ENCODE data around the gene ZNF165.
"Not testable (repeated sequence)": the region's sequence is repeated elsewhere in the genome, so short reads cannot be mapped to it uniquely, and the experiment has no call there.

The ZNF165 gene

DNA sequence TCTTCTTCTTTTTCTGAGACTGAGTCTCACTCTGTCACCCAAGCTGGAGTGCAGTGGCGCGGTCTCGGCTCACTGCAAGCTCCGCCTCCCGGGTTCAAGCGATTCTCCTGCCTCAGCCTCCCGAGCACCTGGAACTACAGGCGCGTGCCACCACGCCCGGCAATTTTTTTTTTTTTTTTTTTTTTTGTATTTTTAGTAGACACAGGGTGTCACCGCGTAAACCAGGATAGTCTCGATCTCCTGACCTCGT is at the start of gene ZNF165:
Gene ZNF165 (plus strand): TSS at position 188 of the 250 bp plus-strand sequence. CDS start 4,913 bp downstream, outside the sequence.
- DNase-seq = not testable (repeated sequence)

DNA sequence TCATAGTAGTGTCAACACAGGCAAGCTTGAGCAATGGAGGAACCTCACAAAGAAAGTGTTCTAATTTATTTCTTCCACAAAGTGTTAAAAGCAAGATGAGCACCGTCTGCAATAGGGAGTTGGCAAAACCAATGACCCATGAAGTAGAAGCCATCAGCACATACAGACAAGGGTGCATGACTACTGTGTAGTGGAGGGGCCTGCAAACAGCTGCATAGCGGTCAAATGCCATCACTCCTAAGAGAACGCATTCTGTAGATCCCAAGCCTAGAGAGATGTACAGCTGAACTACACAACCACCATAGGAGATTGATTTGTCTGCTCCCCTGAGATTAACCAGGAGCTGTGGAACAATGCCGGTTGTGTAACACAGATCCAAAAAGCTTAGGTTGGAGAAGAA is 26.8 kb upstream of the ZNF165 start:
- DNase-seq = no peak

DNA sequence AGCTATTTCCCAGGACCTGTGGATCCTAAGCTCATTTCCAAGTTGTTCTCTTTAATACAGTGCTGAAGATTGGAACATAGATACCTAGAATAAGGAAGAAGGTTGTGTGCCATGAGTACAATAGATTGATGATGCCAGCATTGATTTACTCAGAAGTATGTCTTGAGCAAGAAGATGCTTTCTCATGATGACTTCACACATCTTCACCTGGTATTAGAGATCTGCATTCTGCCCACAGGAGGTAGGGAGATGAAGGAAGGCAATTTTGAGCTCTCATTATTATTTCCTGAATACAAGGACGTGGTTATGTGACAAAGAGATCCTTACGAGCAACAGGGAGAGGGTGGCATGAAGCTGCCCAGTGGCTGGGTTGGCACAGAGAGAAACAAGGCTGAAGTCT is 20.0 kb upstream of the ZNF165 start:
- DNase-seq = no peak

DNA sequence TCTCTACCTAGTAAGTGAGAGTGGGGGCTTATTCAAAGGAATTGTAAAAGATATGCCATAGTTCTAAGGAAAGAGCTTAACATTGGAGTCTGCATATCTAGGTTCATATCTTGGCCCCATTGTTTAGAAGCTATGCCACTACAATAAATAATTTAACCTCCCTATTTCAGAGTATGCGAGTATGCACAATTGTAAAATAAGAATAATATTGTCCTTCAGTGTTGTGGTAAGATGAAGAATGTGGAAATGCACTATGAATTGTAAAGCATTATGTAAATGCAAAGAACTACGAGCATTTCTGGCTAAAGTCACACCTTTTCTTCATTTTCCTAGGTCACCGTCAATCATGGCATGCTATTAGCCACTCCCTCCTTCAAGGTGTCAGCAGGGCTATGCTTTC is 16.1 kb upstream of the ZNF165 start:
- no peak for DNase-seq

- no peak for DNase-seq
Measured at GRCh38 chr6:28068067-28068466, 12.3 kb upstream of the ZNF165 start.

- DNase-seq = not testable (repeated sequence)
Measured at GRCh38 chr6:28070968-28071367, 9.4 kb upstream of the ZNF165 start.

DNA sequence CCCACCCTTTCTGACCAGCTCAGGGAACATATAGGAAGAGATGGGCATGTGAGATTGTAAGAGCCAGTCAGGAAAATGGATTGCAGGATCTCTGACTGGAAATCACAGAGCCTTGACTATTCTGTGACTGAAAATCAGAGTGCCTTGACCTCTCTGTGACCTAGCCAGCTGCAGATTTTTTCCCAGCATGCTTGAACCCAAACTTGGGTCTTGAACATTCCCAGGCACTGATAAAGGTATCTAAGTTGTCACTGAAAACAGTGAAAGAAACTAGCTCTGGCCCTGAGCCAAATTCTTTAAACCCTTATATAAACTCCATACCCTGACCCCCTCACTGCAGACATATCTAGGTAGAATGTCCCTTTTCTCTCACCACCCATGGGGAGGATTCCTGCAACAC is 2.3 kb upstream of the ZNF165 start:
- no peak for DNase-seq

GRCh38 chr6:28078836-28079235 is 1.5 kb upstream of the ZNF165 start:
- no peak for DNase-seq

DNA sequence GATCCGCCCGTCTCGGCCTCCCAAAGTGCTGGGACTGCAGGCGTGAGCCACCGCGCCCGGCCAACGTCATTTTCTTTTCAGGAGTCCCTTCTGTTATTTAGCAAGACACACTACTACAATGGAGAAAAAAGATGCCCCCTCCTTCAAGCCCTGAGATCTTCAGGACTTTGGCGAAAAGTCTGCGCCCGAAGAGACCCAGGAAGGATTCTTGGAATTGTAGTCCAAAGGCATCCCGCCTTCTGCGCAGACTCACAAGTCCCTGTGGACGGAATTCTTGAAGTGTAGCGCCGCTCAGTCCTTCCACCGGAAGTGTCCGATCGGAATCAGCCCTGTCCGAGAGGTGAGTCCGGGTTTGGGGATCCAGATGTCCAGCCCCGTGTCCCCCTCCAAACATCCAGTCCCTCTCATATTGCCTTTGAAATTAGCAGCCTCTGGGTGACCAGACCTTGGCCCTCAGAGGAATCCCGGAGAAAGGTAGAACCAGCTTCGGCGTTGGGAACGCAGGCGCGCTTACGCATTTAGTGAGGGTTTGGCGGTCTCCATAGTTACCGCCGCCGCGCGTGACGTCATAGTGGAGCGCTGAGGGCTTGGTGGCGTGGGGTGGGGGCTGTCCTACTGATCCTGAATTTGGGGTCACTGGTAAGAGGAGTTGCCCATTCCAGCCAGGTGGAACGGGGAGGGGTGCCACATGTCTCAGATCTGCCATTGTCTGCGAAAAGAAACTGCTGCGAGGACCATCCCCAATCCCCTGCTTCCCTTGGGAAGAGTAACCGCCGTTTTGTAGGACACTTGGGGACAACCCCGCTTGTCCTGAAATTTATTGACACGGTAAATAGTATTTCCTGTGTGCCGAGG is 490 bp downstream of the ZNF165 start:
- DNase-seq = peak; percentile 89

GRCh38 chr6:28081486-28081751 is 1.1 kb downstream of the ZNF165 start:
- DNase-seq = no peak

GRCh38 chr6:28082939-28083338 is 2.6 kb downstream of the ZNF165 start:
- DNase-seq = no peak

DNA sequence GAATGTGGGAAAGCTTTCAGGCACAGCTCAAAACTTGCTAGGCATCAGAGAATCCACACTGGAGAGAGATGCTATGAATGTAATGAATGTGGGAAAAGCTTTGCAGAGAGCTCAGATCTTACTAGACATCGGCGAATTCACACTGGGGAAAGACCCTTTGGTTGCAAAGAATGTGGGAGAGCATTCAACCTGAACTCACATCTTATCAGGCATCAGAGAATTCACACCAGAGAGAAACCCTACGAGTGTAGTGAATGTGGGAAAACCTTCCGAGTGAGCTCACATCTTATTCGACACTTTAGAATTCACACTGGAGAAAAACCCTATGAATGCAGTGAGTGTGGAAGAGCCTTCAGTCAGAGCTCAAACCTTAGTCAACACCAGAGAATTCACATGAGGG is 8.7 kb downstream of the ZNF165 start:
- DNase-seq = no peak

GRCh38 chr6:28090917-28091586 is 10.7 kb downstream of the ZNF165 start:
- DNase-seq = no peak

DNA sequence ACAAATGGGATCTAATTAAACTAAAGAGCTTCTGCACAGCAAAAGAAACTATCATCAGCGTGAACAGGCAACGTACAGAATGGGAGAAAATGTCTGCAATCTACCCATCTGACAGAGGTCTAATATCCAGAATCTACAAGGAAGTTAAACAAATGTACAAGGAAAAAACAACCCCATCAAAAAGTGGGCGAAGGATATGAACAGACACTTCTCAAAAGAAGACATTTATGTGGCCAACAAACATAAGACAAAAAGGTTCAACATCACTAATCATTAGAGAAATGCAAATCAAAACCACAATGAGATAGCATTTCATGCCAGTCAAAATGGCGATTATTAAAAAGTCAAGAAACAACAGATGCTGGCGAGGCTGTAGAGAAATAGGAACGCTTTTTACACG is 21.9 kb downstream of the ZNF165 start:
- not testable (repeated sequence) for DNase-seq

GRCh38 chr6:28102699-28103098 is 22.3 kb downstream of the ZNF165 start:
- DNase-seq = not testable (repeated sequence)

DNA sequence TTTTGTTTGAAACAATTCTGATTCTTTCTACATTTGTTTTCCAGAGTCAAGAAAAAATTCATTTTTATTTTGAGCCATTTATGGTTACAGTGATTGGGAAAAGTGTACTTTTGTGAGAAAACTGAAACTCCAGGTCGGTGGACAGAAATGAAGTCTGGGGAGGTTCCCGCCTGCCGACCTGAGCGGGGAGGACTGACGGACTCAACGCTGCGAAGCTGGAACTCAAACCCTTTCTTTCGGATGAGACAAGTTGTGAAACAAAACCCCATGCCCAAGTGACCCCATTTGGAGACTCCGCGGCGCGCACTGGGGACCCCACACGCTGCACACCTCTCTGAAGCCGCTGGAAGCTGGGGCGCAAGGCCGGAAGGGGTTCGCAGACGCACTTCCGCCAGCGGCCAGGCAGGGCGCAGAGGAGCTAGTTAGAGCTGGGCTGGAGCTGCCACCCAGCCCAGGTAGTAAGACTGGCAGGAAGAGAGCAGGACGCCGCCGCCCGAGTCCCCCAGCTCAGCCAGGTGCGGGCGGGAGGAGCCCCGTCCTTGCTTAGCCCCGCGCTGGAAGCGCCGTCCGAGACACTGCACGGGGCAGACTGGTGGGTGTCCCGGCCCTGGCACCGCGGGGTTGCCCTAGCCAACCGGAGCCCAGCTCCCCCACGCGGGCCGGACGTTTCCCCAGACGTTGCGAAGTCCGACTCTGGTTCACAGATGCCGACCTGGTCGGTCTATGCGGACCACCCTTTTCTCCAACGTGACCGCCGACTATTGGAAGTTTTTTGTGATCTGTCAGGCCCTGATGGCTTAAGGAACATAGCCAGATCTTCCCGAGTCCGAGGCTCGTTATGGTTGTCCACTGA is 24.2 kb downstream of the ZNF165 start:
- DNase-seq = peak; percentile 85

- no peak for DNase-seq
Measured at GRCh38 chr6:28105245-28105639, 24.9 kb downstream of the ZNF165 start.

GRCh38 chr6:28107506-28107905 is 27.1 kb downstream of the ZNF165 start:
- no peak for DNase-seq

- no peak for DNase-seq
Measured at GRCh38 chr6:28111964-28112363, 31.6 kb downstream of the ZNF165 start.

DNA sequence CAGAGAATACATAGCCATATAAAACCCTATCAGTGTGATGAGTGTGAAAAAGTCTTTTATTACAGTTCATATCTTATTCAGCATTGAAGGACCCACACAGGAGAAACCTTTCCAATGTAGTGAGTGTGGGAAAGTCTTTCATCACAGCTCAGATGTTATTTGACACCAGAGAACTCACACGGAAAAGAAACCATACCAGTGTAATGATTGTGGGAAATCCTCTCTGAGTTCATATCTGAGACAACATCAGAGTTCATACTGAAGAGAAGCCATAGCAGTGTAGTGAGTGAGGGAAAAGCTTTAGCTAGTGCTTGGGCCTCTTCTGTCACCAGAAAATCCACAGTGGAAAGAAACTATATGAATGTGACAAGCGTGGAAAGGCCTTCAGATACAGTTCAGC is 35.4 kb downstream of the ZNF165 start:
- DNase-seq = no peak

- DNase-seq = no peak
Measured at GRCh38 chr6:28117386-28118050, 37.1 kb downstream of the ZNF165 start.

GRCh38 chr6:28118217-28118616 is 37.8 kb downstream of the ZNF165 start:
- no peak for DNase-seq

DNA sequence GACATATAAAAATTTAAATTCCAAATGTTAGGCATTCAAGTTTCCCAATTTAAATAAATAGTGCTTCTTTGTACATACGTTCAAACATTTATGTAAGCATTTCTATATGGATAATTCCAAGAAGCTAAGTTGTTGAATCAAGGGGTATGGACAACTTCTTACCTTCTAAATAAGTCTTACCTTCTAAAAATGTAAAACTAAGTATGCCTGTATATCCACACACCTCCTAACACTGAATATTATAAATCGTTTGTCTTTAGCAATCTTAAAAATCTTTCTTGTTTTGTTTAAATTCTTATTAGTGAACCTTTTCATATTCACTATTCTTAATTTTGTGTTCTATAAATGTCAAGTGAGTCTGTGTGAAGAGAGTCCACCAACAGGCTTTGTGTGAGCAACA is 41.5 kb downstream of the ZNF165 start:
- DNase-seq = no peak

Measured in stimulated activated CD4-positive, alpha-beta T cell treated with anti-CD3 and anti-CD28 coated beads, Interleukin-4, amount 100 ng/mL, for 1 hour (primary cell).